Measurements from ENCODE around the gene CACNG4.

CACNG4 gene

DNA sequence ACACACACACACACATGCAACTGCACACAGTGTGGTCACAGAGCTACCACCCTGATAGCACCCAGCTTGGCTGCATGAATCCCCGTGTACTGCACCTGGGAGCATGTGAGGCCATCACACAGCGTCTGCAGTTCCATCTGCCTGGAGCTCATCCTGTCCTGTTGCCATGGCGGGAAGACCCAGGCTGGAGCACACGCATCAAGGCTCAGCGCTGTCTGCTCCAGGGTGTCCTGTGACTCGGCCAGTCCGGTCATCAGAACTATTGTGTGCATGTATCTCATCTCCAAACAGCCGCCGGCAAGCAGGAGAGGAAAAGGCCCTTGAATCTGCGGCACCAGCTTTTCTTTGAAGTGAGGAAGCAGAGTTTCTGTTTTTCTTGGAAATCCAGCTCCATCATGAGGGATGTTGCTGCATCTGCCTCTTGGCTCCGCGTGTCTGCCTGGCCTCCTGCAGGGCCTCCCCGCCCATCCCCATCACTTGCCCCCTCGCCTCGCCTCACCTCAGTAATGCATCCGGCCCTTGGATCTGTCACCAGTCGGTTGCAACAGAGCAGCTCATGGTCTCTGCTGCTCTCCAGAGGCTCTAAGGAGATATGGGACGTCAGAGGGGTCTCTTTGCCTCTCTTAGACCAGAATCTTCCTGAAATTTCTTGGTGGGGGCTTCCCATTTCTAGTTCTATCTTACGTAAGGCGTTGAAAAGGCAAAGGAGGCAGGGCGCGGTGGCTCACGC, 23.7 kb downstream of the CACNG4 start:
- no peak for DNase-seq

DNA sequence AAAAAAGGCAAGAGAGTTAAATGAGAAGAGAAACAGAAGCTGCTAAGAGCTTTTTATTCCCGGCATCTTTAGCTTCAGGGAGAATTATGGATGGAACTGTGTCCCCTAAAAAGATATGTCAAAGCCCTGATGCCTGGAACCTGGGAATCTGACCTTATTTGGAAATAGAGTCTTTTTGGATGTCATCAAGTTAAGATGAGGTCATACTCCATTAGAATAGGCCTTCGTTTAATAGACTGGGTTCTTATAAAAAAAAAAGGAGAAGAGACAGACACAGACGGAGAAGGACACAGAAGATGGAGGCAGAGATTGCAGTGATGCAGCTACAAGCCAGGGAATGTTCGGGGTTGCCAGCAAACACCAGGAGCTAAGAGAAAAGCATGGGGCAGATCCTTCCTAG, 24.6 kb downstream of the CACNG4 start:
- DNase-seq = no peak

DNA sequence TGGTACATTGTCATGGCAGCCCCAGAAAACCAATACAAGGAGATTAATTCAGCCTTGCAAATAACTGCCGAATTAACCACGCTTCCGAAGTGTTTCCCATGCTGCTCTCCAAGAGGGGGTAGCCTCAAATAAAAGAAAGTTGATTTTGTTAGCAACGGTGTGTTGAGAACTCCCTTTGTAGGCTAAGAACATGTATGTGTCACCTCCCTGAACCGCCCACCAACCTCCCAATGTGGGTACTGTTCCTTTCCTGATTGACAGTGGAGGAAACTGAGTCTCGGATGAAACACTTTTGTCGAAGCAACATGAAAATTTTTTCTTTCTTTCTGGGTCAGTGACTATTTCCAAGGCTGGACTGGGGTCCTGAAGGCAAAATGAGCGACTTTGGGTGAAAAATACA, 25.1 kb downstream of the CACNG4 start:
- DNase-seq = no peak

DNA sequence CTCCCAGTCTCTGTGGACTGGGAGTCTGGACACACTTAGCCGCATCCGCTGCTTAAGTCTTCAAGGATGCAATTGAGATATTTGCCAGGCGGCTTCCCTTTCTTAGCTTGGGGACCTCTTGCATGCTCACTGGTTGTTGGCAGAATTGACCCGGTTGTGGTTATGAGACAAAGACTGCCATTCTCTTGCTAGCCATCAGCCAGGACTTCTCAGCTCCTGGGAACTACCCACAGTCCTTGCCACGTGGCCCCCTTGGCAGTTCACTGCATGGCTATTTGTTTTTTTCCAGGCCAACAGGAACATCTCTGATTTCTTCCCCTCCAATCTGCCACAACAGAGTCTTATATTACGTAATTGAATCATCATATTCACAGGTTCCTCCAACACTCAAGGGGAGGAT, 25.5 kb downstream of the CACNG4 start:
- no peak for DNase-seq

DNA sequence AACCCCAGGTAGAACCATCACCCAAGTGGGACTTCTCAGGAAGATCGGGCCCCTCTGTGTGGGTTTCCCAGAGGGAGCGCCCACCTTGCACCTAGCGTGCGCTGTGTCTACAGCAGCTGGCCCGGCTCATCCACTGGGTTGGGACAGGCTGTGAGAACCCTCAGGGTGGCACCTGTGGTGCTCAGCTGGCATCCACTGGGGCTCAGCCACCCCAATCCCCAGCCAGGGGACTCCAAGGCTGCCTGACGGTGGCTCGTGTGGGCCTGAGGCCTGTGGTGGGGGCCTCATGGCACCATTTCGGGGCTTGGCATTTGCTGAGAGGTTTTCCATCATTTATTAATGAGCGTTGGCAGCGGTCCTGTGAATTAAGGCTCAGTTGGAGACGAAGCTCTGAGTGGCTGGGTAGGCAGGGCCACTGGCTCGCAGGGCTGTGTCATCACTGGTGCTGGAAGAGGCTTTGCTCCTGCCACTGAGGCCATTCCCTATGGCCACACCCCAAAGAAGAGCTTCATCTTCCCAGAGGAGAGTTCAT, 28.5 kb downstream of the CACNG4 start:
- no peak for DNase-seq

DNA sequence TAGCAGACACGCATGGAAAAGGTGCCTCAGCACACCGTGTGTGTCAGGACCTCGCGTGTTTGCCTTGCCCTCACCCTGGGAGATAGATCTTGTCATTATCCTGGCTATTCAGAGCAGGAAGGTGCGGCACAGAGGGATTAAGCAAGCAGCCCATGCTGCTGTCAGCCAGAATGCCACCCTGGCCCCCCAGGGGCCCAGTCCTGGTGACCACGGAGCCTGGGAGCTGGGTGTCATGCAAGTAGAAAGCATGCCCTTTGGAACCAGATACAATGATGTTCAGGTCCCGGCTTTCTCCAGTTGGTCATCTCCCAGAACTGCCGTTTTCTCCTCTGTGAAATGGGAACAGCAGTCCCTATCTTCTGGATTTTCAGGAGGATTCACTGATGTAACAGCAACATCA, 29.9 kb downstream of the CACNG4 start:
- no peak for DNase-seq

DNA sequence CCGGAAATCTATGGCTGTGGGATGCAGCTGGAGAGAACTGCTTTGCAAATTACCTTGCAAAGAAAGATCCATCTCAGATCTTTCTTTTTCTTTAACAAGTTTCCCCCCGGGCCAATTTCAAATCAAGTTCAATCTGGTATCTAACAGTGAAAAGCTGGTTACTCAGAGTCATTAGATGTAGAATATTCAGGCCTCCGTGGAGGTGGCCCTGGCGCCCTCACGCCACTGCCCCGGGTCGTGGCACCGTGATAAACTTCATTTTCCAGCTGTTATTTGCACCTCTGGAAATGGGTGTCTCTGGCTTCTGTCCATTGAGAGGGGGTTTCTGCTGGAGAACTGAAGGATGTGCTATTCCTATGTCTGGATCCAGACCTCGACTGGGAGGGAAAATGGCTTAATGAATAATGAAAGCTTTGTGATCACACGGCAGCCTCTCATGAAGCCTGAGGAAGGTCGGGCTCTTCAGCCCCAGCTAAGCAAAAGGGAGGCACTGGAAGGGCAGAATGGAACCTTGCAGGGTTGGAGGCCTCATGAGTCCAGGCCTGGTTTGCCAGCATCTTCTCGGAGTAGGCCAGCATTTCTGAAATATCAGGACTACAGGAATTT, 30.5 kb downstream of the CACNG4 start:
- DNase-seq = no peak

DNA sequence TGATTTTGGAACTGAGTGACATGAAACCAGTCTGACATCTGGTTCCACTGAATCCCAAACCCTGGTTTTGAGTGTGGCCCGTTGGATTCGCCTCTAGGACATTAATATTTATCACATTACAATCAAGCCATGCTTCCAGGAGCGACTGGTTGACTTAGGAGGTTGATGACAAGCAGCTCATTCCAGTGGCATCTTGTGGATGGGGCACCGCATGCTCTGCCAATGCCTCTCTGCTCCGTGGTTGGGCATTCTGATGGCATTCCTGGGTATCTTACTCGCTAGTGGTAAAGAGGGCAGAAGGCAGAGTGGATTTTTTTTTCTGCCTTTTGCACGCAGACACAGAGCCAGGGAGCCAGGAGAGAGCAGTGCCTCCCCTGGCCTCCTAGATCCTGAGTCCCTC, 31.4 kb downstream of the CACNG4 start:
- no peak for DNase-seq

DNA sequence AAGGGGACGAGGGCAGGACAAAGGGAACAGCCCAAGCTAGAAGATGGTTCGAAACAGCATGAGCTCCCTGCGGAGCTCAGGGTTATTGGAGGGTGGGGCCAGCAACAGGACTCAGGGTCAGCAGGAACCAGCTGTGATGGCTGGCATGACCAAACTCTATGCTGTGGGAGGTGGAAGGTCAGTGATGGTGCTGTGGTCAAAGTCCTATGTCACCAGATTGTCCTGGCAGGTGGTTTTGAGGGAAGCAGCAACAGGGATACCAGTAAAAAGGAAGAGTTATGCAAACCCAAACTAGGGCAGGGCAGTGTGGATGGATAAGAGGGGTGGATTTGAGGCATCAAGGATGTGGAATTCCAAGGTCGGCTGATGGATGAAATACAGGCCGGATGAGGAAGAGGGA, 32.4 kb downstream of the CACNG4 start:
- no peak for DNase-seq

DNA sequence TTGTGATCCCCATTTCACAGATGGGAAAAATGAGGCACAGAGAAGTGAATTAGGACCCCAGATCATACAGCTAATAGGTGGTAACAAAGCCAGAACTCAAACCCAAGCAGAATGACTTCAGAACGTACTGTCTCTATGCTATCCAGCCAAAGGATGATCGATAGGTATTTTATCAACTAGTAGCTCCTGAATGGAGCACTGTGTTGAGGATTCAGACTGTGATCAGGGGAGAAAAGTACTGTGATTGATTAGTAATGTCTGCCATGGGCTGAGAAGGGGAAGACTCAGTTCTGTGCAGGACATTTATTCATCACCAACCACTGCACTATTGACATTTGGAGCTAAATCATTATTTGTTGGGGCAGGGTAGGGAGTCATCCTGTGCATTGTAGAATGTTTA, 38.7 kb downstream of the CACNG4 start:
- no peak for DNase-seq

DNA sequence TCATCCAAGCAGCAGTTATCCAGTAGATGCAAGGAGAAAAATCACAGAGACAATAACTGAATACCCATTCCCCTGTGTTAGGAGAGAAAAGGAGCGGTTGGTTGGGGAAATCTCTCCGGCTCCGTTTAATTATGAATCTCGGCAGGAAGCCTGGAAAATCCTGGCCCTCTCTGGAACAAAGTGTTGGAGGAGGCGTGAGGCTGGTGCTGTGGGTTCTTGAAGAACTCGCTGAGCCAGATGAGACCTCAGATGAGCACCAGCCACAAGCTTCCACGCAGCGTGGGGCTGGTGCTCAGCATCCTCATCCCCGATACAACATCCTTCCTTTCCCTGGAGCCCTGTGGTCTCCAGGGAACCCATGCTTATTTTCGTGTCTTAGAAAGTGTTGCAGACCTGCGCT, 39.7 kb downstream of the CACNG4 start:
- no peak for DNase-seq

DNA sequence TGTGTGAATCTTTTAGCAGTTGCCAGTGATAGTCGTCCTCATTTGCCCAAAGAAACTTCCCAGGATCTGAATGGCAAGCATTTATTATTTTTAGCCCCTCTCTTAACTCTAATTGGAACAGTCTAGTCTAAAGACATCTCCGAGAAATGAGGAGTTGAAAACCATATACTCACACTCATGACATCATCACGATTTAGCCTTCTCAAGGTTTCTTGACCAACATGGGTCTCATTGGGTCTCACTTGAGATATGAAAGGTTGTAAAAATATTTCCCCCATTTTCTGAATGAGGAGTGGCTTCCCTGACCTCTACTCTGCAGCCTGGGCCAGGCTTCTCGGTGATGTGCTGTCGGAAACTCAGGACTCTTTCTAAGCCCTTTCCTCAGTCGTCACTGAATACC, 42.8 kb downstream of the CACNG4 start:
- DNase-seq = no peak

DNA sequence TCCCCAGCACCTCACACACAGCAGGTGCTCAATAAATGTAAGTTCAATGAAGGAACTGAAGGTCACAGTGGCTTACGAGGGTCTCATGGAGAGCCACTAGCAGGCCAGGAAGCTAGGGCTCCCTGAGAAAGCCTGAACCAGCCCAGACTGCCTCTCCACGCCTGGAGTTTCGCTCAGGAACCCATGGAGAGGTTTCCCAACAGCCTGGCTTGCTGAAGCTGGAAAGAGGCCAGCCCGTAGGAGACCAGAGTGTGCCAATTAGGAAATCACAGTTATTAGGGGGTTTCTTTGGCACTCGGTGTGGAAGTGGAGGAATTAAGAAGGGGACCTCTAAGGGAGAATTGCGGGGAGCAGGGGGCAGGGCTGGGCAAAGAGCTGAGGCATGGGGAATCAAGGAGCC, 43.6 kb downstream of the CACNG4 start:
- no peak for DNase-seq

DNA sequence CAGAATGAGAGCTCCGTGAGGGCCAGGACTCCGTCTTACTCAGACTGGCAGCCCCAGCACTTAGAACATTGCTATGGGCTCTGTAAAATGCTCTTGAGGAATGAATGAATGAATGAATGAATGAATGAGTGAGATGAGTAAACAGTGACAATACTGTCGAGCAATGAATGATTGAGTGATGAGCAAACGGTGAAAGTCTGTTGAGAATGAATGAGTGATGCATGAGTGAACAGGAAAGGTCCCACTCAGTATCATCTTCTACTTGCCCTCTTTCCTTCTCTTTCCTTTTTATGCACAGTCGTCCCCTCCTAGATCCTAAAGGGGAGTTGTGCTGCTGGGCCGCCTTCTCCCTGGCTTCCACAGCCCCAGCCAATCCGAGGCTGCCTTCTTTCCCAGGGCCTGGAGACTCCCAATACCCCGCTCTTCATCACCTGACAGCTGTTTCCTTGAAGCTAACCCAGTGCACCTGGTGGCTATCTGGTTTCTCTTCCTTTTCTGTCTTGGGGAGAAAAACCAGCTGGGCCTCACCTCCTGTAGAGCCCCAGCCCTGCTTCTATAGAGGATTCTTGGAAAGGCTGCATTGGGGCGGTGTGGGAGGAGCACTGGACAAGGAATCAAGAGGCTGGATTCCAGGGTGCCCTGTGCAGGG, 47.1 kb downstream of the CACNG4 start:
- no peak for DNase-seq

DNA sequence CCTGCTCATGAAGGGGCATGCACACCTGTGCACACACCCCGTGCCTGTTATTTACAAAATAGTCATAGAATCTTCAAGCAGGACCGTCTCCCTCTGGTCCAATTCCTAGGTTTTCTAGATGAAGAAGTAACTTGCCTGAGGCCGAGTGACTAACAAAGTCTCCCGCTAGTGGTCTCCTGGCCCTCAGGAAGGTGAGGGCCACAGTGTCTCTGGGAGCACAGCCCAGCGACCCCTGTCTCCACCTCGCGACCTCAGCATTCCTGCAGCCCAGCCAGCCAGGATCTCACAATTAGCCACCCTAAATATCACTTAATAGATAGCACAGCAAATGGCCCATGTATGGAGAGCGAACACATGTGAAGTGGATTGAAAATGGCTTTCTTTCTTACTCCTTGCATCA, 49.4 kb downstream of the CACNG4 start:
- no peak for DNase-seq

DNA sequence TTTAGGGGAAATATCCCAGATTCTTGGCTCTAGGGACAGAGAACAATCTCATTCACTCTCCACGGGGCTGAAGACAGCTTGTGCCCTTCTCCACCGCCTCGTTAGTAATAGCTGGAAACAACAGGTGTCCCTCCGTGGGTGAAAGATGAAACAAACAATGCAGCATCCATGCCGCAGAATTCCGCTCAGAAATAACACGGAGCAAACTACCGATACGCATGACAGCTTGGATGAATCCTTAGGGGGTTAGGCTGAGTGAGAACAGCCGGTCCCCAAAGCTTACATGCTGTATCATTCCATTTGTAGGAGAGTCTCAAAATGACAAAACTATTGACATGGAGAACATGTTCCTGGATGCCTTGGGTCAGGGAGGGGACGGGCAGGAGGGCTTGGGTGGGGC, 50.5 kb downstream of the CACNG4 start:
- DNase-seq = no peak

DNA sequence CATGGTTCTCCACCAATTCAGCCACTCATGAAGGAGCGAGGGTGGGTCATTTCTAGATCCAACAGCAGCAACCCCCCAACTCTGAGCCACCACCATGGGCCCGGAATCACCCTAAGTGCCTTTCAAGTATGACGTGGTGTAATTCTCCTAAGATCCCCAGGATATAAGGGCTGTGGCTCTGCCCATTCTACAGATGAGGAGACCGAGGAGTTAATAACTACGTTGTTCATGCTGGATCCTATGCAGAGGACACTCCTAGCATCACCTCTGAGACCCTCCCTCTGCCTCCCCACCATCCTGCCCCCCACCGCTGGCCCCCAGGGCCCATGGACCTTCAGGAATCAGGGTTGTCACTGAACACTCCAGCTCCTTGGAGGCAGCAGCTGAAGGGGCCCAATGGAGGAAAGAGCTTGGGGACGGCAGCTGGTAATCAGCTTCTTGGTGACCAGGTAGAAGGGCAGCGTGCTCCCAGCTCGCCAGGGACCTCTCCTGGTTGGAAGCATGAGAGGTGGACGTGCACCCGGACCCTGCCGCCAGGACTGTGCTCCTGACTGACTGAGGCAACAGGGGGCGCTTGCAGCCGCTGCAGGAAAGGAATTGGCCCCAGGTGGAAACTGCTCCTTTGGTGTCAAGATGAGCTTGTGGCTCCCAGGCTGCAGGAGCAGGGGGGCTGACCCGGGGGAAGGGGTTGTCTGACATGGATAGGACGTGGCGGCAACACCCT, 51.7 kb downstream of the CACNG4 start:
- DNase-seq = no peak

DNA sequence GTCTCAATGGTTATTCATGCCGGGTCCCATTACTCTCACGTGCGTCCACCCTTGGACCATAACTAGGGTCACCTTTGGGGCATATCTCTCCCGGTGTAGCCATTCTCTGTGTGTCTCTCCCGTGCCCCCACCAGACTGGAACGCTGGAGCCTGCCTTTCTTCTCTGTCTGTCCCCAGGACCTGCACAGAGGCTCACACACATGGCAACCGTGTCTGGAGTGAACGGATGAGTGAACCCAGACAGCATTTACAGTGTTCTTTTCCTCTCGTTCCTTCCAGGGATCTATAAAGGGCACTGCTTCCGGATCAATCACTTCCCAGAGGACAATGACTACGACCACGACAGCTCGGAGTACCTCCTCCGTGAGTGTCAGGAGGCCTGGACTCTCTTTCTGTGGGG, 53.4 kb downstream of the CACNG4 start:
- no peak for DNase-seq

DNA sequence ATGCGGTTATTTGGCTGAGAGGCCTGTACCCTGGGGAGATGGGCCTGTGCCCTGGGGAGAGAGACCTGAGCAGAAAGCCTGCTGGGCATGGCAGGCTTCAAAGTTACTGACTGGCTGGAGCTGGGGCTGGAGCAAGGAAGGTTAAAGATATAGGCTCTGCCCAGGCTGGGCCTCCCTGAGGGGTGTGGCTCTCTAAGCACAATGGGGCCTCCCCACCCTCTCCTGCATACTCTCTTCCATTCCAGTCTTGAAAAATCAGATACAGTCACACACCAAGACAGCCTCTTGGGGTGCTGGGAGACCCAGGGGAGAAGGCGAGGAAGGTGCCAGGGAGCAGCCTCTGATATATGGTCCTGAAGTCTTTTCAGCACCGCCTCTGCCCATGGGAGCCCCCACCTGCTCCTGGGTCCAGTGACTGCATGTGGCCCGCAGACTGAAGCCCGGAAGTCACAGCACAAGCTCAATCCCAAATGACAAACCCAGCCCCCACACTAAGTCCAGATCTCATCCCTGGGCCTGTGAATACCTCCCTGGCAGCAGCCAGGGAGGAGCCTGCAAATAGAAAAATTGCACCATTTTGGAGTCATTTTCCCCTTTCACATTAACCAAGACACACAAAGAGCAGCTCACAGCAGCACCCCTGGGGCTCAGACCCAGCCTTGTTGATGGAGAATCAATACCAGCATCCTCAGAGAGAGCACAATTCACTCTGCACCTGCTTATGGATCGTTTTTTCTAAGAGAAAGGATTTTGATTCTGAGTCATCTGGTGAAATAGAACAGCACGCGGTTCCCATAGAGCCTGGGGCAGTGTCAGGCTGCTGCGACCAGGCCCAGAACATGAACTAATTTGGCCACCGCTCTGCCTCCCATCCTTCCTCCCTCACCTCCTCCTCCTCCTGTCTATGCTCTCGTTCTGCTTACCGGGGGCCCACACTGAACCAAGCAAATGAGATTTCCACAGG, 54.2 kb downstream of the CACNG4 start:
- DNase-seq = peak; percentile 7 to 30

DNA sequence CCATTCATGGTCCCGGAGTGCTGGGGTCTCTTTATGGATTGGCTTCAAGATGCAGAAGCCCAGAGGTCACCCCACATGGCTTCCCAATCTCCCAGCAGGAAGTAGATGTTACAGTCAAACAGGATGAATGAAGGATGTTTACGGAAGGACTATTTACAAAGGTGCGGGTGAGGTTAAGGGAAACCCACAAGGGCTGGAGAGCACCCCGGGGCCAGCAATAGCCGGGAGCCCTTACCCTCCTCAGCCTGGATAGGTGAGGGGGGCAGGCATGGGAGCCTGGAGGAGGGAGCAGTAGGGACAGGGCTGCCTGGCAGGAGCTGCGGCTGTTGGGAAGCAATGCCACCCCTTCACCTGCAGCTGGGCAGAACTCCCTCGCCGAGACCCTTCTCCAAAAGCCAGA, 55.3 kb downstream of the CACNG4 start:
- DNase-seq = no peak

DNA sequence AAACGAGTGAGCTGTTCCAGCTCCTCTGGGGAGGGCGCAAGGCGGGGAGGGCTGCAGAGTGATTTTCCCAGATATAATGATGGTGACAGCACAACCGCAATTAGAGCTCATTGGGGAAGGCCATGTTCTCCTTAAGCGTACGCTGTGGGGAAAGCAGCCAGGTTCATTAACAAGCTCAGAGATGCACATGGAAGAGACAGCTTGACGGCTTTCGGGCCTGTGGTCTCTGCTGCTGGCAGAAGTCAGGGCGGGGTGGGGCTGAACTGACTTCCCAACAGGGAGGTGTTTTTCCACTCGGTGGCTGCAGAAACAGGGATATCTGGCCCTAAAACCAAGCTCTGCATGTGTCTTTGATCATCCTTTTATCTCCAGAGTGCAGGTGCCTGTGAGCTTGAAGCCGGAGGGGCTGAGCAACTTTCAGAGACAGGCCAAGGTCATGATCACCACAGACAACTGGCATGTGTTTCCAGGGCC, 55.8 kb downstream of the CACNG4 start:
- DNase-seq = no peak

DNA sequence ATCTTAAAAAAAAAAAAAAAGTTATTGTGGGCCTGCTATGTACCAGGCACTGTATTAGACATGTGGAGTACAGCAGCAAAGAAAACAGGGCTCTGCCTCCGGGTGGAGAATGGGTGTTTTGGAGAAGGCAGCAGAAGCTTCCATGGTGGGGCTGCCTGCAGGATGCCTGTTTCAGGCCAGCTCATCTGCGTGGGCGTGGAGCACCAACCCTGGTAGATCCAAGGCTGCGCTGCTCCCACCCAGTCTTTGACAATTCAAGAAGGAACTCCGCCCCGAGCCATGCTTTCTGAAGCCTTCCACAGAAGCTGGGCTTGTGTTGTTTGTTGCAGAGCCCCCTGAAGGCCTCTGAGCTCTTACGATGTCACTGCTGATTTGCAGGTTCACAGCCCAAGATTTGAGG, 56.7 kb downstream of the CACNG4 start:
- no peak for DNase-seq
